H4 (cell line): Measurements from ENCODE around the gene HSF2BP. TPM values are rescaled to one million over a fixed set of nuclear protein-coding genes. Genes with fewer than 3 reads are reported as not detected.
"Not testable (repeated sequence)": the region's sequence is repeated elsewhere in the genome, so short reads cannot be mapped to it uniquely, and the experiment has no call there.

Experiments
- DNase-seq: peaks from one replicate; pipeline ENCODE4 v3.0.0-alpha.2; 2015; ENCODE audit warnings: low spot score
- total RNA-seq: library from RNA; depleted of rRNA; stranded (reverse); fragments of >200 nt; shearing (Covaris generic); gene quantifications from 2 replicates; pipeline ENCODE4 v1.2.3, GENCODE V29; 2014

Gene HSF2BP
- total RNA-seq, 1 experiment from 2014 or later: 3.9 TPM

GRCh38 chr21:43651926-43652325 lies 7.4 kb downstream of the HSF2BP start:
- not testable (repeated sequence) for DNase-seq

- no peak for DNase-seq
Measured at GRCh38 chr21:43648171-43648570, 11.1 kb downstream of the HSF2BP start.

GRCh38 chr21:43646550-43647260 lies 12.6 kb downstream of the HSF2BP start:
- peak; percentile 92 for DNase-seq

GRCh38 chr21:43645976-43646375 lies 13.3 kb downstream of the HSF2BP start:
- no peak for DNase-seq

- DNase-seq: peak; percentile 69
Measured at GRCh38 chr21:43645136-43645891, 14.0 kb downstream of the HSF2BP start.

- DNase-seq: no peak
Measured at GRCh38 chr21:43644609-43645008, 14.7 kb downstream of the HSF2BP start.

- DNase-seq: no peak
Measured at GRCh38 chr21:43644071-43644470, 15.2 kb downstream of the HSF2BP start.

- no peak for DNase-seq
Measured at GRCh38 chr21:43643193-43643592, 16.1 kb downstream of the HSF2BP start.

GRCh38 chr21:43640400-43640799 lies 18.9 kb downstream of the HSF2BP start:
- DNase-seq: no peak

GRCh38 chr21:43639470-43640353 lies 19.6 kb downstream of the HSF2BP start:
- no peak for DNase-seq

- no peak for DNase-seq
Measured at GRCh38 chr21:43637530-43638158, 21.6 kb downstream of the HSF2BP start.

GRCh38 chr21:43635436-43635835 lies 23.9 kb downstream of the HSF2BP start:
- no peak for DNase-seq

GRCh38 chr21:43634618-43635017 lies 24.7 kb downstream of the HSF2BP start:
- no peak for DNase-seq

- no peak for DNase-seq
Measured at GRCh38 chr21:43632373-43632905, 26.8 kb downstream of the HSF2BP start.

- DNase-seq: no peak
Measured at GRCh38 chr21:43631411-43632107, 27.7 kb downstream of the HSF2BP start.

GRCh38 chr21:43627527-43627926 lies 31.8 kb downstream of the HSF2BP start:
- no peak for DNase-seq

GRCh38 chr21:43626390-43626789 lies 32.9 kb downstream of the HSF2BP start:
- DNase-seq: no peak

- no peak for DNase-seq
Measured at GRCh38 chr21:43624339-43624738, 34.9 kb downstream of the HSF2BP start.

GRCh38 chr21:43623588-43623987 lies 35.7 kb downstream of the HSF2BP start:
- DNase-seq: no peak

GRCh38 chr21:43622796-43623195 lies 36.5 kb downstream of the HSF2BP start:
- DNase-seq: no peak

- no peak for DNase-seq
Measured at GRCh38 chr21:43619856-43620255, 39.4 kb downstream of the HSF2BP start.
